Activated naive CD4-positive, alpha-beta T cell treated with anti-CD3 and anti-CD28 coated beads, Interleukin-2, amount 50 U/mL, for 24 hours (primary cell): Measurements from ENCODE around the gene FKBP2.
A peak's percentile ranks its signal among the peaks of the same experiment; 100 is the strongest.

Source experiments
- H3K27ac Mint-ChIP-seq: one replicate; pipeline ENCODE4 v1.8.0; 2021; ENCODE audit warnings: mild to moderate bottlenecking, mixed read lengths
- H3K27me3 Mint-ChIP-seq: one replicate; pipeline ENCODE4 v1.8.0; 2021; ENCODE audit warnings: mixed read lengths
- H3K36me3 Mint-ChIP-seq: one replicate; pipeline ENCODE4 v1.8.0; 2021; ENCODE audit warnings: mixed read lengths
- H3K4me1 Mint-ChIP-seq: one replicate; pipeline ENCODE4 v1.8.0; 2021; ENCODE audit warnings: mixed read lengths
- H3K4me3 Mint-ChIP-seq: one replicate; pipeline ENCODE4 v1.8.0; 2021; ENCODE audit warnings: mild to moderate bottlenecking, mixed read lengths
- H3K9me3 Mint-ChIP-seq: one replicate; pipeline ENCODE4 v1.8.0; 2021; ENCODE audit warnings: mixed read lengths

The FKBP2 gene

DNA sequence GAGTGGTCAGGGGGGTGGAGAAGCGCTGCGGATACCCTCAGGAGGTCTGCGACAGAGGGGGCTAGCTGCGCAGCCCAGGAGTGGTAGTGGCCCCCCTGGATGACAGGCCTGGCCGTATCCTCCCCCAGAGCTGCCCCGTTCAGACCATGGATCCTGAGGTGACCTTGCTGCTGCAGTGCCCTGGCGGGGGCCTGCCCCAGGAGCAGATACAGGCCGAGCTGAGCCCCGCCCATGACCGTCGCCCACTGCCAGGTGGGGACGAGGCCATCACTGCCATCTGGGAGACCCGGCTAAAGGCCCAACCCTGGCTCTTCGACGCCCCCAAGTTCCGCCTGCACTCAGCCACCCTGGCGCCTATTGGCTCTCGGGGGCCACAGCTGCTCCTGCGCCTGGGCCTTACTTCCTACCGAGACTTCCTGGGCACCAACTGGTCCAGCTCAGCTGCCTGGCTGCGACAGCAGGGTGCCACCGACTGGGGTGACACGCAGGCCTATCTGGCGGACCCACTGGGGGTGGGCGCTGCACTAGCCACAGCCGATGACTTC is 14.3 kb upstream of the FKBP2 start:
- peaks cover 40% of the 10 kb centered on the region for H3K4me1 Mint-ChIP-seq
- H3K9me3 Mint-ChIP-seq = no peaks in the 10 kb centered on the region
- no peaks in the 10 kb centered on the region for H3K36me3 Mint-ChIP-seq
- H3K4me3 Mint-ChIP-seq = peak overlapping the region; percentile 87
- H3K27ac Mint-ChIP-seq = peak overlapping the region; percentile 62
- no peaks in the 10 kb centered on the region for H3K27me3 Mint-ChIP-seq

DNA sequence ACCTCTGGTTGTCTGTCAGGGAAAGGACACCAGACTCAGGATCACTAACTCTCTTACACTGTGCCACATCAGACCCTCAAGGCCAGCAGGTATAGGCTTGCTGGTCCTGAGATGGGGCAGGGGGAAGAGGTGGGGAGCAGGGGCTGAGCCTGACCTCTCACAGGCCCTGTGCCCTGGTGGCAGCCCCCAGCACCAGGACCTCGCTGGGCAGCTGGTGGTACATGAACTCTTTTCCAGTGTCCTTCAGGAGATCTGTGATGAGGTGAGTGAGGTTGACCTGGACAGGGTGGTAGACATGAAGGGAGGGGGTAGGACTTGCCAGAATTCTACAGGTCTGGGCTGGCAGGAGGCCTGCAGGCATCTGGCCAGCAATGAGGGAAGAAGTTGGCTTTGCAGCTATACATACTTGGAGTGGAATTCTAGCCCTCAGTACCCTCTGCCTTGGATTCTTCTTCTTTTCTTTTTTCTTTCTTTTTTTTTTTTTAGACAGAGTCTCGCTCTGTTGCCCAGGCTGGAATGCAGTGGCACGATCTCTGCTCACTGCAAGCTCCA is 13.4 kb upstream of the FKBP2 start:
- Mint-ChIP-seq H3K9me3 (no peaks in the 10 kb centered on the region), H3K4me3 (peak overlapping the region; percentile 87), H3K4me1 (peaks cover 49% of the 10 kb centered on the region), H3K27ac (peak overlapping the region; percentile 55), H3K27me3 (no peaks in the 10 kb centered on the region), H3K36me3 (no peaks in the 10 kb centered on the region)

DNA sequence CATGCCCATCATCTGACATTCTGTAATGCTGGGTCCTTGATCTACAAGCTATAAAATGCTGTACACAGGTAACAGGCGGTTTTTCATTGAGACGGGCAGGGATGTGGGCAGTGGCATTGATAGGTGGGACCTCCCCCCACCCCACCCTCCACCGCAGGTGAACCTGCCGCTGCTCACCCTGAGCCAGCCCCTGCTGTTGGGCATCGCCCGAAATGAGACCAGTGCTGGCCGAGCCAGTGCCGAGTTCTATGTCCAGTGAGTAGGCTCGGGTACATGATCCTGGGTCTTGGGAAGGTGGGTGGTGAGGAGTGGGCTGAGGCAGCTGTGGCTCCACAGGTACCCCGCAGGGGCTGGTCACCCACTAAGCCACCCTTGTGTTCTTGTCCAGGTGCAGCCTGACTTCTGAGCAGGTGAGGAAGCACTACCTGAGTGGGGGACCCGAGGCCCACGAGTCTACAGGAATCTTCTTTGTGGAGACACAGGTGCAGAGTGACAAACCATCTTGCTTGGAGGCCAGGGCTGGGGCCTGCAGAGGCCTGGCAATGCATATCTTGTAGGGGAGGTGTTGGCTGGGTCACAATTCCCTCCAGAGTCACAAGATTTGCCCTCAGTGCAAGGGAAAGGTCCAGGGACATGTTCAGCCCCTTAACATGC is 11.7 kb upstream of the FKBP2 start:
- no peak overlapping the region for H3K27ac Mint-ChIP-seq
- H3K4me3 Mint-ChIP-seq = peak overlapping the region; percentile 87
- H3K27me3 Mint-ChIP-seq = no peaks in the 10 kb centered on the region
- H3K9me3 Mint-ChIP-seq = no peaks in the 10 kb centered on the region
- H3K36me3 Mint-ChIP-seq = no peaks in the 10 kb centered on the region
- H3K4me1 Mint-ChIP-seq = peaks cover 62% of the 10 kb centered on the region

DNA sequence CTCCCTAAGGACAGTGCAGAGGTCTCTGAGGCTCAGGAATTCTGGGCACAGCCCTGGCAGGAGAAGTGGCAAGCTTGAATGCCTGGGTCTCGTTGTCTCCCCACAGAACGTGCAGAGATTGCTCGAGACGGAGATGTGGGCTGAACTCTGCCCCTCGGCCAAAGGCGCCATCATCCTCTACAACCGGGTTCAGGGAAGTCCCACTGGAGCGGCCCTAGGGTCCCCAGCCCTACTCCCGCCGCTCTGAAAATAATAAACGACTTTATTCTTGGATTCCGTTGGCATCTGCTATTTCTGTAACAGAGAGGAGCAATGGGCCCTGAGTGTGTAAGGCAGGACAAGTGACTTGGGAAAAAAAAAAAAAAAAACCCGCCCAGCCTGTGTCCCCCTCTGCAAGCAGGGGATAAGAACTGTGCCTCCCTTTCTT is 11.1 kb upstream of the FKBP2 start:
- Mint-ChIP-seq H3K4me1 (peaks cover 60% of the 10 kb centered on the region), H3K9me3 (no peaks in the 10 kb centered on the region), H3K4me3 (peak overlapping the region; percentile 87), H3K27me3 (no peaks in the 10 kb centered on the region), H3K36me3 (no peaks in the 10 kb centered on the region), H3K27ac (peak overlapping the region; percentile 77)

DNA sequence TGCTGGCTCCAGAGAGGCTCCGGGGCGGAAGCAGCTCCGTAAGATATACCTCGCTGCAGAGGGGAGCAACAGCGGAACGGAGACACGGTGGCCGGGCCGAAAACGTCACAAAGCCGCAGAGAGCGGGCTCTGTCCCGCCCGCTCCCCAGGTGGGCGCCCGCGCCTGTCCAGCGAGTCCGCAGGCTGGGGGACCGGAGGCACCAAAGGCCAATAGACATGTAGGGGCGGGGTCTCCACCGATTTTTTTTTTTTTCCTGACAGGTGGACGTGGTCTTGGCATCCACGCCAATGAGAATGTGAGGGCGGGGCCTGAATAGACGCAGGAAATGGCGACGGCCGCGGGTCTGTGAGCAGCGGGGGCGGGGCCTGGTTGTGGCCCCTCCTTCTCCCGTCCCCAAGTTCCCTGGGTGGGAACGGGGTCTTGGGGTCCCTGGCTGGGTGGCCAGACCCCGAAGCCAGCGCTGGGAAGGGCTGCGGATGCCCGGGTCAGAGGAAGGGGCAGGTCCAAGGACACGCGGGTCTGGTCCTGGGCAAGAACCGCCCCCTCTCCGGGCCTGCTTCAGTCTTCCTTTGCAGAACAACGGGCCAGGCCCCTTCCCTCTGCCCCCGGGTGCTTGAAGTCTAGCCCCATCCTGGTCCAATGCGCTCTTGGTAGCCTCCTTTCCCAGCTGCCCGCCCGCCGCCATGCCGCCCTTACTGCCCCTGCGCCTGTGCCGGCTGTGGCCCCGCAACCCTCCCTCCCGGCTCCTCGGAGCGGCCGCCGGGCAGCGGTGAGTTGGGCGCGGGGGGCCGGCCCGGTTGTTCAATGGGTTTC is 10.5 kb upstream of the FKBP2 start, which contains the start of gene DNAJC4:
Gene DNAJC4, plus strand, starts transcription at position 378 of the 814 bp plus-strand sequence. Its CDS starts 307 bp downstream, at position 685.
- Mint-ChIP-seq H3K36me3 (no peaks in the 10 kb centered on the region), H3K27me3 (no peaks in the 10 kb centered on the region), H3K27ac (peak within 1 kb of the TSS; percentile 77), H3K4me1 (peaks cover 58% of the 10 kb centered on the region), H3K4me3 (peak within 1 kb of the TSS; percentile 87), H3K9me3 (no peaks in the 10 kb centered on the region)

GRCh38 chr11:64230985-64231365 is 9.9 kb upstream of the FKBP2 start:
- H3K9me3 Mint-ChIP-seq = no peaks in the 10 kb centered on the region
- H3K4me1 Mint-ChIP-seq = peaks cover 60% of the 10 kb centered on the region
- no peaks in the 10 kb centered on the region for H3K36me3 Mint-ChIP-seq
- no peak overlapping the region for H3K27ac Mint-ChIP-seq
- H3K27me3 Mint-ChIP-seq = no peaks in the 10 kb centered on the region
- H3K4me3 Mint-ChIP-seq = peak overlapping the region; percentile 87

DNA sequence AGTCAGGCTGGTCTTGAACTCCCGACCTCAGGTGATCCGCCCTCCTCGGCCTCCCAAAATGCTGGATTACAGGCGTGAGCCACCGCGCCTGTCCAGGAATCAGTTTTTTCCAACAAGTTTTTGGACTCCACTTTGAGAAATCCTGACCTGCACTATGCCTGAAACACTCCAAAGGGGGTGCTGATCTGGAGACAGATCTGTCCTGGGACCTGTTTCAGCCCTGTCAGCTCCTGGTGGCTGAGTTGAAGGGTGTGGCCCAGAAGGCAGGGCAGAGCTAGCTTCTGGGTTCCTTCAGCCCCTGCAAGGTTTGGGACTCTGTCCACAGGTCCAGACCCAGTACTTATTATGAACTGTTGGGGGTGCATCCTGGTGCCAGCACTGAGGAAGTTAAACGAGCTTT is 9.3 kb upstream of the FKBP2 start:
- Mint-ChIP-seq H3K4me3 (peak overlapping the region; percentile 62), H3K4me1 (peaks cover 60% of the 10 kb centered on the region), H3K27ac (peak overlapping the region; percentile 68), H3K9me3 (no peaks in the 10 kb centered on the region), H3K36me3 (no peaks in the 10 kb centered on the region), H3K27me3 (no peaks in the 10 kb centered on the region)

- Mint-ChIP-seq H3K4me1 (peaks cover 54% of the 10 kb centered on the region), H3K4me3 (peak overlapping the region; percentile 76), H3K36me3 (no peaks in the 10 kb centered on the region), H3K9me3 (no peaks in the 10 kb centered on the region), H3K27ac (peak overlapping the region; percentile 68), H3K27me3 (no peaks in the 10 kb centered on the region)
These were observed 8.5 kb upstream of the FKBP2 start for GRCh38 chr11:64232182-64232966.

DNA sequence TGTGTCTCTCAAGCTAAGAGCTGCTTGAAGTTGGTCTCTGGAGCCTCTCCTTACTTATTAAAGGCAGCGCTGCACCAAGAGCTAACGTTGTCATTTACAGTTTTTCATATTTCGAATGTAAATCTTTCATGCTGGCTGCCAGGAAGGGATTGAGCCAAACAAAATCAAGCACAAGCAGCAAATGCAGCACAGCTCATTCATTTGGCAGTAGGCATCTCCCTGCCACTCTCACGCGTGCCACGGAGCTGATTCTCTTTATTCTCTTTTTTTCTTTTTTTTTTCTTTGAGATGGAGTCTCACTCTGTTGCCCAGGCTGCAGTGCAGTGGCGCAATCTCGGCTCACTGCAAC is 8.0 kb upstream of the FKBP2 start:
- Mint-ChIP-seq H3K27ac (peak overlapping the region; percentile 68), H3K9me3 (no peaks in the 10 kb centered on the region), H3K4me1 (peaks cover 49% of the 10 kb centered on the region), H3K36me3 (no peaks in the 10 kb centered on the region), H3K27me3 (no peaks in the 10 kb centered on the region), H3K4me3 (peak overlapping the region; percentile 76)

GRCh38 chr11:64233913-64234586 is 6.8 kb upstream of the FKBP2 start, which contains the start of gene VEGFB:
TSS of gene VEGFB (plus strand) at chr11:64234584. CDS start at chr11:64234834, 250 bp downstream.
- peak within 1 kb of the TSS; percentile 91 for H3K27ac Mint-ChIP-seq
- peak within 1 kb of the TSS; percentile 79 for H3K4me3 Mint-ChIP-seq
- H3K4me1 Mint-ChIP-seq = peaks cover 45% of the 10 kb centered on the region
- H3K27me3 Mint-ChIP-seq = no peaks in the 10 kb centered on the region
- H3K36me3 Mint-ChIP-seq = no peaks in the 10 kb centered on the region
- no peaks in the 10 kb centered on the region for H3K9me3 Mint-ChIP-seq

DNA sequence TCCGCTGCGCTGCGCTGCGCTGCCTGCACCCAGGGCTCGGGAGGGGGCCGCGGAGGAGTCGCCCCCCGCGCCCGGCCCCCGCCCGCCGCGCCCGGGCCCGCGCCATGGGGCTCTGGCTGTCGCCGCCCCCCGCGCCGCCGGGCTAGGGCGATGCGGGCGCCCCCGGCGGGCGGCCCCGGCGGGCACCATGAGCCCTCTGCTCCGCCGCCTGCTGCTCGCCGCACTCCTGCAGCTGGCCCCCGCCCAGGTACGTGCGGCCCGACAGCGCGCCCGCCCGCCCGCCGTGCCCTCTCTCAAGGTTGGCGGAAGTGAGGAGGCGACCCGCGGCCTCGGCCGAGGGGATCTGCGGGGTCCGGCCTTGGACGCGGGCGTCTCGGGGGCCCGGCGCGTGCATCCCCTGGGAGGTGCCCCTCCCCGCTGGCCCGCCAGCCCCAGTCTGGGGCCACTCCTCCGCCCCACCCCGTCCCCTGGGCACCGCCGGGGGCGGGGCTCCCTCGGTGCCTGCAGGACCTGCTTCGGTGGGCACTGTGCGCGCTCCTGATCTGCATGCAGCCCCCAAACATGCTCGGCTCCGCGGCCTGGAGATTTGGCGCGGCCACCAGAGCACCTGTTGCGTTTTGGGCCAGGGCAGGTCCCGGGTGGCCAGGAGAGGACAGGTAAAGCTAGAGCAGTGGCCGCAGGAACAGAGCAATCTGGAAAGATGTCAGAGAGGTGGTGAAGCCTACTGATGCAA is 6.1 kb upstream of the FKBP2 start:
- Mint-ChIP-seq H3K9me3 (no peaks in the 10 kb centered on the region), H3K36me3 (no peaks in the 10 kb centered on the region), H3K4me3 (peak overlapping the region; percentile 79), H3K4me1 (peaks cover 40% of the 10 kb centered on the region), H3K27me3 (no peaks in the 10 kb centered on the region), H3K27ac (peak overlapping the region; percentile 76)

DNA sequence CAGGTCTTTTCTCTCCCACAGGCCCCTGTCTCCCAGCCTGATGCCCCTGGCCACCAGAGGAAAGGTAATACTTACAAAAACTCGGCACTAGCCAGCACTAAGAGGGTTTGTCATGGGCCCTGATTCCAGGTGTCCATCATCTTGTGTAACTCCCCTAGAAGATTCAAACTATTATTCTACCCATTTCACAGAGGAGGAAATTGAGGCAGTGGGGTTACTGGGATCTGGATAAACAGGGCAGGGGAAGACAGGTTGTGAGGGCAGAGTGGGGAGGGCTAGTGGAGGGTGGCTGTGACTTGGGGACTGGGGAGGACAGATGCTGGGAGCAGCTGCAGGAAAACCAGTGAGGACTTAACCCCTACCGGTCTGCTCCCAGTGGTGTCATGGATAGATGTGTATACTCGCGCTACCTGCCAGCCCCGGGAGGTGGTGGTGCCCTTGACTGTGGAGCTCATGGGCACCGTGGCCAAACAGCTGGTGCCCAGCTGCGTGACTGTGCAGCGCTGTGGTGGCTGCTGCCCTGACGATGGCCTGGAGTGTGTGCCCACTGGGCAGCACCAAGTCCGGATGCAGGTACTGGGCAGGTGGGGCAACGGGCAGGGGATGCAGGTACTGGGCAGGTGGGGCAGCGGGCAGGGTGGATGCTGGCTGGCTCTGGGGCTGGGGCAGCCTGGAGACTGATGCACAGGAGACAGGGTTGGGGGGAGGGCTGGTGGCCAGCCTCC is 5.3 kb upstream of the FKBP2 start:
- H3K9me3 Mint-ChIP-seq = no peaks in the 10 kb centered on the region
- no peaks in the 10 kb centered on the region for H3K36me3 Mint-ChIP-seq
- peak overlapping the region; percentile 91 for H3K27ac Mint-ChIP-seq
- H3K4me1 Mint-ChIP-seq = peaks cover 45% of the 10 kb centered on the region
- peak overlapping the region; percentile 79 for H3K4me3 Mint-ChIP-seq
- H3K27me3 Mint-ChIP-seq = no peaks in the 10 kb centered on the region

GRCh38 chr11:64237484-64237951 is 3.4 kb upstream of the FKBP2 start:
- Mint-ChIP-seq H3K27me3 (no peaks in the 10 kb centered on the region), H3K27ac (no peak overlapping the region), H3K4me3 (no peak overlapping the region), H3K4me1 (peaks cover 35% of the 10 kb centered on the region), H3K9me3 (no peaks in the 10 kb centered on the region), H3K36me3 (no peaks in the 10 kb centered on the region)

GRCh38 chr11:64238076-64238475 is 2.8 kb upstream of the FKBP2 start:
- peaks cover 35% of the 10 kb centered on the region for H3K4me1 Mint-ChIP-seq
- no peak overlapping the region for H3K4me3 Mint-ChIP-seq
- no peaks in the 10 kb centered on the region for H3K9me3 Mint-ChIP-seq
- no peak overlapping the region for H3K27ac Mint-ChIP-seq
- H3K36me3 Mint-ChIP-seq = no peaks in the 10 kb centered on the region
- no peaks in the 10 kb centered on the region for H3K27me3 Mint-ChIP-seq
